A673 (cell line): ENCODE data around the gene KCNQ1OT1.

ENCODE experiments used
- CTCF ChIP-seq: fragments of 300-800, 200-600 bp; sonication (generic); conservative IDR thresholded peaks from 2 replicates; pipeline ENCODE4 v1.5.1; 2017; ENCODE audit warnings: low read depth, mild to moderate bottlenecking, antibody characterized with exemption, low read length, moderate library complexity, mixed read lengths
- EZH2 ChIP-seq: fragments of 200-600 bp; sonication (generic); IDR thresholded peaks from 2 replicates; pipeline ENCODE4 v1.6.1; 2017; ENCODE audit warnings: borderline replicate concordance, low read depth, mild to moderate bottlenecking, mixed read lengths, antibody characterized with exemption, low read length; ENCODE audit not compliant: poor library complexity, severe bottlenecking

GRCh38 chr11:2575591-2576051 lies 124.2 kb downstream of the KCNQ1OT1 start:
- TF ChIP-seq CTCF, result no peak
- TF ChIP-seq EZH2, result no peak
